Sigmoid colon (tissue), 7 donors: ENCODE data around the gene SHB. TPM values are rescaled to one million over a fixed set of nuclear protein-coding genes. Genes with fewer than 3 reads are reported as not detected.

Source experiments
- DNase-seq: peaks from one replicate; pipeline ENCODE4 v3.0.0-alpha.2; 2019
- H3K27ac ChIP-seq, 4 donors: fragments of 200-600 bp; sonication (generic); one replicate each; pipeline ENCODE4 v1.5.1; 2016 to 2019; ENCODE audit warnings: mild to moderate bottlenecking in 1 of 4
- H3K27me3 ChIP-seq, 3 donors: fragments of 200-600 bp; sonication (generic); one replicate each; pipeline ENCODE4 v1.5.1; 2019; ENCODE audit warnings: mild to moderate bottlenecking in 1 of 3
- H3K36me3 ChIP-seq, 4 donors: fragments of 200-600 bp; sonication (generic); one replicate each; pipeline ENCODE4 v1.5.1; 2016 to 2019
- H3K4me1 ChIP-seq, 4 donors: fragments of 200-600 bp; sonication (generic); one replicate each; pipeline ENCODE4 v1.5.1; 2017 to 2019
- H3K4me3 ChIP-seq, 4 donors: fragments of 200-600 bp; sonication (generic); one replicate each; pipeline ENCODE4 v1.5.1; 2017 to 2019; ENCODE audit warnings: mild to moderate bottlenecking in 2 of 4, moderate library complexity in 1 of 4
- H3K9me3 ChIP-seq, 4 donors: fragments of 200-600 bp in 3 of 4; sonication (generic) in 3 of 4; one replicate each; pipeline versions ENCODE4 v1.5.1 to v1.6.1; 2013 to 2019
- CTCF ChIP-seq, 4 experiments: fragments of 450-650 bp in 3 of 4; fragments of 200-600 bp in 1 of 4; IDR thresholded peaks; one replicate each; pipeline ENCODE4 v1.5.1; 2016 to 2019; ENCODE audit warnings: antibody characterized with exemption in 4 of 4, mild to moderate bottlenecking in 3 of 4, moderate library complexity in 2 of 4
- EP300 ChIP-seq, 4 donors: sonication (generic); formaldehyde crosslinking; IDR thresholded peaks; one replicate each; pipeline ENCODE4 v1.6.1; 2017; ENCODE audit warnings: antibody characterized with exemption in 4 of 4
- POLR2A ChIP-seq, 2 donors: fragments of 450-650 bp; IDR thresholded peaks; one replicate each; pipeline ENCODE4 v1.6.1; 2016; ENCODE audit warnings: antibody characterized with exemption in 2 of 2, mild to moderate bottlenecking in 2 of 2, moderate library complexity in 2 of 2
- POLR2AphosphoS5 ChIP-seq, 4 donors: sonication (generic); formaldehyde crosslinking; IDR thresholded peaks; one replicate each; pipeline ENCODE4 v1.6.1; 2017; ENCODE audit warnings: antibody characterized with exemption in 4 of 4
- WGBS, 2 donors: extraction: QIAGEN DNeasy Blood & Tissue Kit; methylation state at CpG; one replicate each; pipeline ENCODE4 v1.1.7; 2013; 5-methylcytosine and 5-hydroxymethylcytosine counted together
- intact Hi-C: fragments of 100-400 bp; cut with DNase I; formaldehyde crosslinking; loops from one replicate; pipeline ENCODE4 v1.15.1; 2023
- polyA plus RNA-seq, 3 donors: library from polyadenylated mRNA; stranded (reverse); fragments of 200-250 nt; gene quantifications; one replicate each; pipeline ENCODE4 v1.2.3, GENCODE V29; 2013
- total RNA-seq, 4 donors: library from RNA; depleted of rRNA; stranded (reverse); fragments of >200 nt; gene quantifications; one replicate each; pipeline ENCODE4 v1.1.0, GENCODE V29; 2016
- donor health status: healthy with polysubstance abuse.
- donor health status: Bipolar disorder and iron deficiency.
- donor health status: healthy.

Gene SHB
- total and polyA plus RNA-seq, 7 donors: 6.8 to 33.7 (median 10.2) TPM

GRCh38 chr9:38062498-38063362 lies 6.3 kb downstream of the SHB start:
- no peaks in the 10 kb centered on the region for H3K9me3 ChIP-seq
- DNase-seq: no peak
- intact Hi-C loops: loop anchor here (10.0 kb wide), 3 partner anchors 332 to 598 kb away; partner anchors contain the start of genes ALDH1B1, FBXO10 and ZBTB5
- H3K27ac ChIP-seq: peak overlapping the region; percentile 23 to 95 (median 70)
- H3K4me3 ChIP-seq: no peak overlapping the region
- H3K36me3 ChIP-seq: no peaks in the 10 kb centered on the region
- H3K27me3 ChIP-seq: no peaks in the 10 kb centered on the region
- no peak for TF ChIP-seq CTCF (IDR thresholded peaks at IDR 0.05)
- TF ChIP-seq POLR2A (IDR thresholded peaks at IDR 0.05): no peak
- TF ChIP-seq EP300 (IDR thresholded peaks at IDR 0.05): no peak
- no peak for TF ChIP-seq POLR2AphosphoS5 (IDR thresholded peaks at IDR 0.05)
- H3K4me1 ChIP-seq: peaks cover 0 to 97% (median 74%) of the 10 kb centered on the region in 4 donors
- 72 to 81% methylated on average over 12 of the region's 12 CpGs for WGBS, 2 donors

- Histone ChIP-seq H3K27ac (peak overlapping the region in 3 of 4 donors; percentile 49 to 95 (median 91)), H3K4me3 (no peak overlapping the region), H3K9me3 (no peaks in the 10 kb centered on the region), H3K4me1 (peaks cover 0 to 94% (median 78%) of the 10 kb centered on the region in 4 donors), H3K36me3 (no peaks in the 10 kb centered on the region), H3K27me3 (no peaks in the 10 kb centered on the region)
- 92 to 95% methylated on average over 3 of the region's 3 CpGs for WGBS, 2 donors
- TF ChIP-seq CTCF (IDR thresholded peaks at IDR 0.05): no peak
- no peak for TF ChIP-seq POLR2A (IDR thresholded peaks at IDR 0.05)
- TF ChIP-seq POLR2AphosphoS5 (IDR thresholded peaks at IDR 0.05): no peak
- no peak for TF ChIP-seq EP300 (IDR thresholded peaks at IDR 0.05)
- intact Hi-C loops: loop anchor here (10.0 kb wide), 3 partner anchors 333 to 597 kb away; partner anchors contain the start of genes ALDH1B1, FBXO10 and ZBTB5
- peak; percentile 10 for DNase-seq
Observed at GRCh38 chr9:38062106-38062497, 6.9 kb downstream of the SHB start.

GRCh38 chr9:38061326-38061977 lies 7.6 kb downstream of the SHB start:
- peak overlapping the region in 3 of 4 donors; percentile 49 to 95 (median 91) for H3K27ac ChIP-seq
- no peak for TF ChIP-seq EP300 (IDR thresholded peaks at IDR 0.05)
- no peak for TF ChIP-seq CTCF (IDR thresholded peaks at IDR 0.05)
- TF ChIP-seq POLR2AphosphoS5 (IDR thresholded peaks at IDR 0.05): no peak
- TF ChIP-seq POLR2A (IDR thresholded peaks at IDR 0.05): no peak
- intact Hi-C loops: loop anchor here (10.0 kb wide), 3 partner anchors 333 to 597 kb away; partner anchors contain the start of genes ALDH1B1, FBXO10 and ZBTB5
- peak; percentile 53 for DNase-seq
- 74% methylated on average over 6 of the region's 6 CpGs for WGBS, 2 donors
- no peak overlapping the region for H3K4me3 ChIP-seq
- peaks cover 0 to 88% (median 72%) of the 10 kb centered on the region in 4 donors for H3K4me1 ChIP-seq
- H3K27me3 ChIP-seq: no peaks in the 10 kb centered on the region
- no peaks in the 10 kb centered on the region for H3K9me3 ChIP-seq
- no peaks in the 10 kb centered on the region for H3K36me3 ChIP-seq

GRCh38 chr9:38060681-38061080 lies 8.3 kb downstream of the SHB start:
- H3K36me3 ChIP-seq: no peaks in the 10 kb centered on the region
- H3K27me3 ChIP-seq: no peaks in the 10 kb centered on the region
- no peak overlapping the region for H3K4me3 ChIP-seq
- no peak for TF ChIP-seq CTCF (IDR thresholded peaks at IDR 0.05)
- TF ChIP-seq POLR2AphosphoS5 (IDR thresholded peaks at IDR 0.05): no peak
- no peak for TF ChIP-seq EP300 (IDR thresholded peaks at IDR 0.05)
- no peak for TF ChIP-seq POLR2A (IDR thresholded peaks at IDR 0.05)
- intact Hi-C loops: loop anchor here (10.0 kb wide), 3 partner anchors 334 to 596 kb away; partner anchors contain the start of genes ALDH1B1, FBXO10 and ZBTB5
- H3K9me3 ChIP-seq: no peaks in the 10 kb centered on the region
- peak; percentile 43 for DNase-seq
- peak overlapping the region in 2 of 4 donors; percentile 91 to 95 for H3K27ac ChIP-seq
- WGBS, 2 donors: 67 to 85% methylated on average over 3 of the region's 3 CpGs
- peaks cover 0 to 80% (median 64%) of the 10 kb centered on the region in 4 donors for H3K4me1 ChIP-seq
